GM19099 (cell line): ENCODE data around the gene WDR37.

ENCODE experiments used
- POLR2A ChIP-seq: IDR thresholded peaks from 3 replicates; pipeline ENCODE4 v1.6.1; 2011; ENCODE audit warnings: low read depth; ENCODE audit not compliant: insufficient read length; ENCODE audit errors: extremely low read depth

Gene WDR37

DNA sequence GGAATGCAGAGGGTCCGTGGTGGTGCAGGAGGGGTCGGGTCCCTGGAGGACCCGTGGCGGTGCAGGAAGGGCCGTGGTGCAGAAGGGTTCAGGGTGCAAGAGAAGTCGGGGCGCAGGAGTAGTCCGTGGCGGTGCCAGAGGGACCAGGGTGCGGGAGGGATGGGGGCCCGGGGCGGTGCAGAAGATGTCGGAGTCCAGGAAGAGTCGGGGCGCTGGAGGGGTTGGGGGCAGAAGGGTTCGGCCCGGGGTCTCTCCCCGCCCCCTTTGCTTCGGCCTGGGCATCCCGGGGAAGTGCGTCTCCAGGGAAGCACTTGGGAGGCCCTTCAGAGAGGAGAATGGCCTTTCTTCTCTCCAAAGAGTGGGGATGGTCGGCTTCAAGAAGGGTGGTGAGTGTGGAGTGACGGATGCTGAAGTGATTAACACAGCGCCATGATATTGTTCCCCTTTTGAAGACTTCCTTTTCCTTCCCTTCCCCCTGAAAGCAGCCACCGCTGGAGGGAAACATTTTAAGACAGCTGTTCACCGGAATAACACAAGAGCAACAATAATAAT lies 997 bp downstream of the WDR37 start:
- TF ChIP-seq POLR2A, result no peak

- no peak for TF ChIP-seq POLR2A
Measured at GRCh38 chr10:1058017-1058416, 1.8 kb downstream of the WDR37 start.

DNA sequence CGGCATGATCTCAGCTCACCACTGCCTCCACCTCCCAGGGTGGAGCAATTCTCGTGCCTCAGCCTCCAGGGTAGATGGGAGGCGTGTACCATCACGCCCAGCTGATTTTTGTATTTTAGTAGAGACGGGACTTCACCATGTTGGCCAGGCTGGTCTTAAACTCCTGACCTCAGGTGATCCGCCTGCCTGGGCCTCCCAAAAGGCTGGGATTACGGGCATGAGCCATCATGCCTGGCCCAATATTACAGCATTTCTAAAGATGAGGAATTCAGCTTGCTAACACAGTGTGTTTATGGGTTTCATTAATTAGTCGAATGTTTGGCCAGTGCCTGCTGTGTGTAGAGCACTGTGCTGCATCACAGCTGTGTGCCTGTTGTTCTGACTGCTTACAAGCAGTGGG lies 3.7 kb downstream of the WDR37 start:
- no peak for TF ChIP-seq POLR2A

DNA sequence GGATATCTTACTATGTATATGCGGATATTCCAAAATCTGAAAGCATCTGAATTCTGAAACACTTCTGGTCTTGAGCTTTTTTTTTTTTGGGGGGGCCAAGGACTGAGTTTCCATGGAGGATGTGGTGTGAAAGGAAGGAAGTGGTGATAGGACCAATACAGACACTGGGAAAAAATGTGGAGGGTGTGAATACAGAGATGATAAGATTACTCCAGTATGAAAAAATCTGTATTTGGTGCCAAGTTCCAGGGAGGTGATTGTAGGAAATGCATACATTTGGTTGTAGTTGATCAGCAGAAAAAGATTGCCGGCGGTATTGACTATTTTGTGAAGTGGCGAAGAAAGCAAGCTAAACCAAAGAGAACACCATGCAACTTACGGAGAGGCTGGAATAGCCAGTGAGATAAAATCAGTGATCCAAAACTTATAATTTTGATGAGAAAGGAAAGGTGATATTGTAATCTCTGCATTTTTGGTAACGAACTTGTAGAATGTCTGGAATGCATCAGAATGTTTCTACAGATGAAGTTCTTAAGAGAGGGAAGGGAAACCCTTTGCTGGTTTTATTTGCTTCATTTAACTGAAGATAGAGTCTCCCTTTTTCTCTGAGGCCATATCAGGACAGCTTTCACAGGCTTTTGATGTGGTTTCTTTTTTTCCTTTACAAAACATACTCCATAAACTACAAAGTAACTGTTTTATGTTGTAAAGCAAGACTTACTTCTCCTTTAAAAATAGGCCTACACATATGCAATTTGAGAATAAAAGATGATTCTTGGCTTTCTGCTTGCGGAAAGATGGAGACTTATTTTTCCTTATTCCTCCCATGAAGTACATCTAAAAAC lies 6.0 kb downstream of the WDR37 start:
- TF ChIP-seq POLR2A, result no peak

- no peak for TF ChIP-seq POLR2A
Measured at GRCh38 chr10:1063232-1063865, 7.2 kb downstream of the WDR37 start.

DNA sequence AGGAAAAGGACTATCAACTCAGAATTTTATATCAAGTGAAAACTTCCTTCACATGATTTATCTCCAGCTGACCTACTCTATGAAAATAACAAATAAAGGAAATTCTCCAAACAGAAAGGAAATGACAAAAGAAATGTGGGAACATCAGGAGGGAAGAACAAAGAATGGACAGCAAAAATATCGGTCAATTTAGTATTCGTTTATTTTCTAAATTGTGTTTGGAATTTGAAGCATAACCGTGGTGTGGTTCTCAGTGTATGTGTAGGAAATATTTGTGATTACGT lies 8.7 kb downstream of the WDR37 start:
- TF ChIP-seq POLR2A, result no peak

DNA sequence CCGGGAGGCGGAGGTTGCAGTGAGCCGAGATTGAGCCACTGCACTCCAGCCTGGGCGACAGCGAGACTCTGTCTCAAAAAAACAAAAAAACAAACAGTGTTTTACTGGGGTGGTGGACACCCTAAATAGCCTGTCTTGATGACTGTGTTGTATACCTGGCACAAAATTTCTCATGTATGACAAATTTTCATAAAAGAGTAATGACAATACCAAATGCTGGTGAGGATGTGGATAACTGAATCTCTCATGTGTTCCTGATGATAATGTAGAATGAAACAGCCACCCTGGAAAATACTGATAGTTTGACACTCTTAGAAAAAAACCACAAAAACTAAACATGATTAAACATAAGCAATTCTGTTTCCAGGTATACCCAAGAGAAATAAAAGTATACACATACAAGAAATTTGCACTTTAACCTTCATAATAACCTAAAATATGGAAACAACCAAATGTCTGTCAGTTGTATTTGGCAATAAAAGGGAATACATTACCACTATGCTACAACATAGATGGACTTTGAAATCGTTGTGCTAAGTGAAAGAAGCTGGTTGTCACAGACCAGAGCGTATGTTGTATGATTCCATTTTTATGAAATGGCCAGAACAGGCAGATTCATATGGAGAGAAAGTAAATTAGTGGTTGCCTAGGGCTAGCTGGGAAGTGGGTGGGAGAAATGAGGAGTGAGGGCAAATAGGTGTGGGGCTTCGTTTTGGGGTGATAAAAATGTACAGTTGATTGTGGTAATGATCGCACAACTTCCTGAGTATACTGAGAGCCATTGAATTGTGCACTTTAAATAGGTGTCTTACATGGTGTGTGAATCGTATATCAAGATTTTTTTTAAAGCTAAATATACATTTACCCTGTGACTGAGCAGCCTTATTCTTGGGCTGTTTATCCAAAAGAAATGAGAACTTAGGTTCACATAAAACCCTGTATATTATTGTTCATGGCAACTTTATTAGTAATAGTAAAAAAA lies 12.5 kb downstream of the WDR37 start:
- TF ChIP-seq POLR2A, result no peak

- no peak for TF ChIP-seq POLR2A
Measured at GRCh38 chr10:1070919-1071318, 14.7 kb downstream of the WDR37 start.

- TF ChIP-seq POLR2A, result no peak
Measured at GRCh38 chr10:1074052-1074747, 18.0 kb downstream of the WDR37 start.

- TF ChIP-seq POLR2A, result no peak
Measured at GRCh38 chr10:1074748-1075308, 18.6 kb downstream of the WDR37 start.

DNA sequence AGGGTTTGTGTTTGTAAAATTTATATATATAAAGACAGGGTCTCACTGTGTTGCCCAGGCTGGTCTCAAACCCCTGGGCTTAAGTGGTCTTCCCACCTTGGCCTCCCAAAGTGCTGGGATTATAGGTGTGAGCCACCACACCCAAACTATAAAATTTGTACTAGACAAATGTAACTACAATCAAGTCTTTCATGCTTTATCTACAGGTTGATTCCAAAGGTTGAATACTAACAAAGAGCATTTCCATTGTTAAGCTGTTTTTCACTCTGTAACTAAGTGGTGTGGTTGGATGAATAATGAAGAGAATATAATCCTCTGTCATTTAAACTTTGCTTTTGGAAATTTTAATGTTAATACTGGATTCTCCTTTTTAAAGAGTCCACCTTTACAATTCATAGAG lies 22.5 kb downstream of the WDR37 start:
- no peak for TF ChIP-seq POLR2A

- no peak for TF ChIP-seq POLR2A
Measured at GRCh38 chr10:1083581-1083980, 27.4 kb downstream of the WDR37 start.

- no peak for TF ChIP-seq POLR2A
Measured at GRCh38 chr10:1084011-1084950, 28.1 kb downstream of the WDR37 start.
